Measurements from ENCODE around the gene MECR.

The MECR gene

GRCh38 chr1:29179641-29180184 is 51.0 kb downstream of the MECR start:
- H3K4me3 ChIP-seq (ENCODE audit: severe bottlenecking), result peak overlapping the region; percentile 97
- H3K27ac ChIP-seq (ENCODE audit: poor library complexity, severe bottlenecking), result peak overlapping the region; percentile 11
- H3K27me3 ChIP-seq (ENCODE audit: insufficient read depth, poor library complexity, severe bottlenecking), result no peaks in the 10 kb centered on the region
- ATAC-seq (ENCODE audit: low read depth) (no peak), DNase-seq (ENCODE audit: low spot score) (no peak)
- TF ChIP-seq, protein P1, sequence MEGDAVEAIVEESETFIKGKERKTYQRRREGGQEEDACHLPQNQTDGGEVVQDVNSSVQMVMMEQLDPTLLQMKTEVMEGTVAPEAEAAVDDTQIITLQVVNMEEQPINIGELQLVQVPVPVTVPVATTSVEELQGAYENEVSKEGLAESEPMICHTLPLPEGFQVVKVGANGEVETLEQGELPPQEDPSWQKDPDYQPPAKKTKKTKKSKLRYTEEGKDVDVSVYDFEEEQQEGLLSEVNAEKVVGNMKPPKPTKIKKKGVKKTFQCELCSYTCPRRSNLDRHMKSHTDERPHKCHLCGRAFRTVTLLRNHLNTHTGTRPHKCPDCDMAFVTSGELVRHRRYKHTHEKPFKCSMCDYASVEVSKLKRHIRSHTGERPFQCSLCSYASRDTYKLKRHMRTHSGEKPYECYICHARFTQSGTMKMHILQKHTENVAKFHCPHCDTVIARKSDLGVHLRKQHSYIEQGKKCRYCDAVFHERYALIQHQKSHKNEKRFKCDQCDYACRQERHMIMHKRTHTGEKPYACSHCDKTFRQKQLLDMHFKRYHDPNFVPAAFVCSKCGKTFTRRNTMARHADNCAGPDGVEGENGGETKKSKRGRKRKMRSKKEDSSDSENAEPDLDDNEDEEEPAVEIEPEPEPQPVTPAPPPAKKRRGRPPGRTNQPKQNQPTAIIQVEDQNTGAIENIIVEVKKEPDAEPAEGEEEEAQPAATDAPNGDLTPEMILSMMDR (IDR thresholded peaks at IDR 0.05; ENCODE audit: poor library complexity, severe bottlenecking), result no peak
- peaks cover 18% of the 10 kb centered on the region for H3K4me1 ChIP-seq (ENCODE audit: insufficient read depth, poor library complexity, severe bottlenecking)
- H3K9me3 ChIP-seq (ENCODE audit: severe bottlenecking), result no peaks in the 10 kb centered on the region
- peaks cover 38% of the 10 kb centered on the region for H3K36me3 ChIP-seq (ENCODE audit: low read depth)

- Histone ChIP-seq H3K27ac (ENCODE audit: poor library complexity, severe bottlenecking) (no peak overlapping the region), H3K4me3 (ENCODE audit: severe bottlenecking) (no peak overlapping the region), H3K4me1 (ENCODE audit: insufficient read depth, poor library complexity, severe bottlenecking) (peaks cover 18% of the 10 kb centered on the region), H3K27me3 (ENCODE audit: insufficient read depth, poor library complexity, severe bottlenecking) (no peaks in the 10 kb centered on the region), H3K36me3 (ENCODE audit: low read depth) (peaks cover 57% of the 10 kb centered on the region), H3K9me3 (ENCODE audit: severe bottlenecking) (no peaks in the 10 kb centered on the region)
- TF ChIP-seq, protein P1 (IDR thresholded peaks at IDR 0.05; ENCODE audit: poor library complexity, severe bottlenecking), result no peak
- ATAC-seq (ENCODE audit: low read depth), result no peak
- no peak for DNase-seq (ENCODE audit: low spot score)
These were observed 53.6 kb downstream of the MECR start for GRCh38 chr1:29177022-29177705.

GRCh38 chr1:29176576-29176975 is 54.2 kb downstream of the MECR start:
- TF ChIP-seq, protein P1 (IDR thresholded peaks at IDR 0.05; ENCODE audit: poor library complexity, severe bottlenecking), result no peak
- no peaks in the 10 kb centered on the region for H3K9me3 ChIP-seq (ENCODE audit: severe bottlenecking)
- H3K27ac ChIP-seq (ENCODE audit: poor library complexity, severe bottlenecking), result no peak overlapping the region
- H3K4me1 ChIP-seq (ENCODE audit: insufficient read depth, poor library complexity, severe bottlenecking), result peaks cover 18% of the 10 kb centered on the region
- DNase-seq (ENCODE audit: low spot score) (no peak), ATAC-seq (ENCODE audit: low read depth) (no peak)
- H3K36me3 ChIP-seq (ENCODE audit: low read depth), result peaks cover 63% of the 10 kb centered on the region
- H3K27me3 ChIP-seq (ENCODE audit: insufficient read depth, poor library complexity, severe bottlenecking), result no peaks in the 10 kb centered on the region
- no peak overlapping the region for H3K4me3 ChIP-seq (ENCODE audit: severe bottlenecking)

DNA sequence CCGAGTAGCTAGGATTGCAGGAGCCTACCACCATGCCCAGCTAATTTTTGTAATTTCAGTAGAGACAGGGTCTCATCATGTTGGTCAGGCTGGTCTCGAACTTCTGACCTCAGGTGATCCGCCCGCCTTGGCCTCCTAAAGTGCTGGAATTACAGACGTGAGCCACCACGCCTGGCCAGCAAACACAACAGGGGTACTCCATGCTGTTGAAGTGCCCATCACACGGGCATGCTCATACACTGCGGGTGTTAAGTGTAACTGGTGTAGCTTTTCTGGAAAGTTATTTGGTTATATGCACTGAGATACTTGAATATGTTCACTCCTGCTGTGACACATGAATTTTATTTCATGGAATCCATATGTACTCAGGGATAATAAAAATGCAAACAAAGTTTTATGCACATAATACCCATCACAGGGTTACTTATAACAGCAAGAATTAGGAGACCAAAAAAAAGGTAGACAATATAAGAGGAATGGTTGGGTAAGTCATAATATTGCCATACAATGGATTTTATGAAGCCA is 58.3 kb downstream of the MECR start:
- no peak for ATAC-seq (ENCODE audit: low read depth)
- DNase-seq (ENCODE audit: low spot score), result no peak
- Histone ChIP-seq H3K27ac (ENCODE audit: poor library complexity, severe bottlenecking) (no peak overlapping the region), H3K4me1 (ENCODE audit: insufficient read depth, poor library complexity, severe bottlenecking) (no peaks in the 10 kb centered on the region), H3K27me3 (ENCODE audit: insufficient read depth, poor library complexity, severe bottlenecking) (no peaks in the 10 kb centered on the region), H3K9me3 (ENCODE audit: severe bottlenecking) (no peaks in the 10 kb centered on the region), H3K4me3 (ENCODE audit: severe bottlenecking) (no peak overlapping the region), H3K36me3 (ENCODE audit: low read depth) (peaks cover 72% of the 10 kb centered on the region)
- TF ChIP-seq, protein P1 (IDR thresholded peaks at IDR 0.05; ENCODE audit: poor library complexity, severe bottlenecking), result no peak

DNA sequence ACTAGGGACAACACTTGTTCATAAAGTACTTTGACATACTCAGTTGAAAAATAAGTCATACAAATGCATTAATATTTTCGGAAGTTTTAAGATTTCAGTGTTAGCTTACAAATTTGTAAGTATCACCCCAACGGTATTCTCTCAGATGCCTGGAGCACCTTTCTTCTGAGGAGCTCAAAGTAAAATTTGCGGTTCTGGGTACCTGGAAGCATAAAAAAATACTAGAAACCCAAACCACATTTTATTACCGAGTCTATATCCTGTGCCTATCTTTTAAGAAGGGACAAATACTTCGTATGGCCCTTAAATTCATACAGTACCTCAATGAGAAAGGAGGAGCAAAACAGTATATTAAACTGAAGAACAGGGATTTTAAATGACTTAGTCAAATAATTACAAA is 59.2 kb downstream of the MECR start:
- DNase-seq (ENCODE audit: low spot score), result no peak
- no peak overlapping the region for H3K4me3 ChIP-seq (ENCODE audit: severe bottlenecking)
- no peak for ATAC-seq (ENCODE audit: low read depth)
- TF ChIP-seq, protein P1 (IDR thresholded peaks at IDR 0.05; ENCODE audit: poor library complexity, severe bottlenecking), result no peak
- H3K4me1 ChIP-seq (ENCODE audit: insufficient read depth, poor library complexity, severe bottlenecking), result no peaks in the 10 kb centered on the region
- H3K27me3 ChIP-seq (ENCODE audit: insufficient read depth, poor library complexity, severe bottlenecking), result no peaks in the 10 kb centered on the region
- peaks cover 72% of the 10 kb centered on the region for H3K36me3 ChIP-seq (ENCODE audit: low read depth)
- no peak overlapping the region for H3K27ac ChIP-seq (ENCODE audit: poor library complexity, severe bottlenecking)
- no peaks in the 10 kb centered on the region for H3K9me3 ChIP-seq (ENCODE audit: severe bottlenecking)
